ENCODE data around the gene TLE4.

DNA sequence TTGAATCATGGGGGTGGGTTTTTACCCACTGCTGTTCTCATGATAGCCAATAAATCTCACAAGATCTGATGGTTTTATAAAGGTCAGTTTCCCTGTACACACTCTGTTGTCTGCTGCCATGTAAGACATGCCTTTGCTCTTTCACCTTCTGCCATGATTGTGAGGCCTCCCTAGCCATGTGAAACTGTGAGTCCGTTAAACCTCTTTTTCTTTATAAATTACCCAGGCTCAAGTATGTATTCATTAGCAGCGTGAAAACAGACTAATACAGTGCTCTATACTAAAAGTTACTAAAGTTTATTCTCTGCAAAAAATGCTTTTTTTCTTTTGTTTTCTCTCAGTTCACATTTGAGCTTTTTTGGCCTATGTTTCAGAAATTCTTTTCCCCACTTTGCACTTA is 33.9 kb upstream of the TLE4 start:
- no peak for TF ChIP-seq POLR2A (IDR thresholded peaks at IDR 0.05; ENCODE audit: low read length)
- no peak for TF ChIP-seq GATA1 (IDR thresholded peaks at IDR 0.05; ENCODE audit: low read depth, low read length)

Measured in erythroblast (primary cell).